Measurements from ENCODE around the gene OR52J3.
"Not testable (repeated sequence)": the region's sequence is repeated elsewhere in the genome, so short reads cannot be mapped to it uniquely, and the experiment has no call there.

Gene OR52J3

DNA sequence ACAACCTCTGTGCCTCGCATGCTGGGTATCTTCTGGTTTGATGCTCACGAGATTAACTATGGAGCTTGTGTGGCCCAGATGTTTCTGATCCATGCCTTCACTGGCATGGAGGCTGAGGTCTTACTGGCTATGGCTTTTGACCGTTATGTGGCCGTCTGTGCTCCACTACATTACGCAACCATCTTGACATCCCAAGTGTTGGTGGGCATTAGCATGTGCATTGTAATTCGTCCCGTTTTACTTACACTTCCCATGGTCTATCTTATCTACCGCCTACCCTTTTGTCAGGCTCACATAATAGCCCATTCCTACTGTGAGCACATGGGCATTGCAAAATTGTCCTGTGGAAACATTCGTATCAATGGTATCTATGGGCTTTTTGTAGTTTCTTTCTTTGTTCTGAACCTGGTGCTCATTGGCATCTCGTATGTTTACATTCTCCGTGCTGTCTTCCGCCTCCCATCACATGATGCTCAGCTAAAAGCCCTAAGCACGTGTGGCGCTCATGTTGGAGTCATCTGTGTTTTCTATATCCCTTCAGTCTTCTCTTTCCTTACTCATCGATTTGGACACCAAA is 516 bp downstream of the OR52J3 start:
- Histone ChIP-seq H3K9ac (ENCODE audit: low read length) (no peak overlapping the region), H3K79me2 (ENCODE audit: low read length) (no peaks in the 10 kb centered on the region), H3K4me1 (ENCODE audit: low read length) (no peaks in the 10 kb centered on the region), H3K4me3 (ENCODE audit: low read length) (no peak overlapping the region), H3K27me3 (ENCODE audit: low read depth, low read length) (no peaks in the 10 kb centered on the region), H3K36me3 (replicated peaks; ENCODE audit: low read depth, low read length) (no peaks in the 10 kb centered on the region), H3K27ac (ENCODE audit: low read length) (no peak overlapping the region), H3K9me3 (ENCODE audit: insufficient read depth, low read length) (no peaks in the 10 kb centered on the region), H2AFZ (ENCODE audit: low read depth, low read length) (no peak overlapping the region), H4K20me1 (ENCODE audit: insufficient read depth, low read length) (no peaks in the 10 kb centered on the region), H3K4me2 (ENCODE audit: low read length) (no peak overlapping the region)
- TF ChIP-seq, protein P1, sequence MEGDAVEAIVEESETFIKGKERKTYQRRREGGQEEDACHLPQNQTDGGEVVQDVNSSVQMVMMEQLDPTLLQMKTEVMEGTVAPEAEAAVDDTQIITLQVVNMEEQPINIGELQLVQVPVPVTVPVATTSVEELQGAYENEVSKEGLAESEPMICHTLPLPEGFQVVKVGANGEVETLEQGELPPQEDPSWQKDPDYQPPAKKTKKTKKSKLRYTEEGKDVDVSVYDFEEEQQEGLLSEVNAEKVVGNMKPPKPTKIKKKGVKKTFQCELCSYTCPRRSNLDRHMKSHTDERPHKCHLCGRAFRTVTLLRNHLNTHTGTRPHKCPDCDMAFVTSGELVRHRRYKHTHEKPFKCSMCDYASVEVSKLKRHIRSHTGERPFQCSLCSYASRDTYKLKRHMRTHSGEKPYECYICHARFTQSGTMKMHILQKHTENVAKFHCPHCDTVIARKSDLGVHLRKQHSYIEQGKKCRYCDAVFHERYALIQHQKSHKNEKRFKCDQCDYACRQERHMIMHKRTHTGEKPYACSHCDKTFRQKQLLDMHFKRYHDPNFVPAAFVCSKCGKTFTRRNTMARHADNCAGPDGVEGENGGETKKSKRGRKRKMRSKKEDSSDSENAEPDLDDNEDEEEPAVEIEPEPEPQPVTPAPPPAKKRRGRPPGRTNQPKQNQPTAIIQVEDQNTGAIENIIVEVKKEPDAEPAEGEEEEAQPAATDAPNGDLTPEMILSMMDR (IDR thresholded peaks at IDR 0.05; ENCODE audit: low read depth, low read length), result no peak
- no peak for TF ChIP-seq EZH2phosphoT487 (IDR thresholded peaks at IDR 0.05; ENCODE audit: low read depth)

DNA sequence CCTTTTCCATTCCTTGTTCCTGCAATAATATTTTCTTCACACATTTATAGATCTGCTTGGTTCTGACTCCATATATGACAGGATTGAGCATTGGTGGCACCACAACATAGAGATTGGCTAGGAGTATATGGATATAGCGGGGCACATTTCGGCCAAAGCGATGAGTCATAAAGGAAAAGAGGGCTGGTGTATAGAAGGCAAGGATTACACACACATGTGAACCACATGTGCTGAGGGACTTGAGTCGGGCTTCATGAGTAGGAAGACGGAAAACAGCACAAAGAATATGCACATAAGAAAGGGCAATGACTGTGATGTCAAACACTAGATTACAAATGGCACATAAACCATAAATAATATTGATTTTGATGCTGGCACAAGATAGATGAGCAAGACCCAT is 12.4 kb downstream of the OR52J3 start:
- not testable (repeated sequence) for H3K36me3 ChIP-seq (replicated peaks; ENCODE audit: low read depth, low read length); H3K4me1 ChIP-seq (ENCODE audit: low read length); H3K27ac ChIP-seq (ENCODE audit: low read length); H4K20me1 ChIP-seq (ENCODE audit: insufficient read depth, low read length); H3K9me3 ChIP-seq (ENCODE audit: insufficient read depth, low read length); H3K27me3 ChIP-seq (ENCODE audit: low read depth, low read length); H3K79me2 ChIP-seq (ENCODE audit: low read length); H3K4me3 ChIP-seq (ENCODE audit: low read length); H3K9ac ChIP-seq (ENCODE audit: low read length); H2AFZ ChIP-seq (ENCODE audit: low read depth, low read length); H3K4me2 ChIP-seq (ENCODE audit: low read length)

DNA sequence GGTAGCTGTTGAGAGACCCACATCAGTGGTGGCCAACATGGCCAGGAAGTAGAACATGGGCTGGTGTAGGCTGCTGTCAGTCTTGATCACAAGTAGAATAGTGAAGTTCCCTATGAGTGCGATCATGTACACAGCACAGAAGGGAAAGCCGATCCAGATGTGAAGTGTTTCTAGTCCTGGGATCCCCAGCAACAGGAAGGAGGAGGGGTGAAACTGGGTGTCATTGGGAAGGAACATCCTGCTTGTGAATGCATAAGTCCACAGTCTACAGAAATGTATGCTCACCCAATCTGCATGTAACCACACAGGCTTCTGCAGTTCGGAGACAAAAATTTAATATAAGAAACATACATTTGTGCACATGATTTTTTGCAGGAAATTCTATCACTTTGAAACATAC is 13.1 kb downstream of the OR52J3 start, which contains the start of gene OR52E2:
TSS of gene OR52E2 (minus strand) at position 237 of the 400 bp plus-strand sequence. CDS start at position 237, 0 bp downstream.
- Histone ChIP-seq H3K9ac (ENCODE audit: low read length) (no peak within 1 kb of the TSS), H4K20me1 (ENCODE audit: insufficient read depth, low read length) (no peaks in the 10 kb centered on the region), H2AFZ (ENCODE audit: low read depth, low read length) (no peak within 1 kb of the TSS), H3K4me3 (ENCODE audit: low read length) (no peak within 1 kb of the TSS), H3K27ac (ENCODE audit: low read length) (no peak within 1 kb of the TSS), H3K27me3 (ENCODE audit: low read depth, low read length) (no peaks in the 10 kb centered on the region), H3K4me2 (ENCODE audit: low read length) (no peak within 1 kb of the TSS), H3K4me1 (ENCODE audit: low read length) (no peaks in the 10 kb centered on the region), H3K79me2 (ENCODE audit: low read length) (no peaks in the 10 kb centered on the region), H3K36me3 (replicated peaks; ENCODE audit: low read depth, low read length) (no peaks in the 10 kb centered on the region), H3K9me3 (ENCODE audit: insufficient read depth, low read length) (no peaks in the 10 kb centered on the region)
- TF ChIP-seq, protein P1 (IDR thresholded peaks at IDR 0.05; ENCODE audit: low read depth, low read length), result no peak
- no peak for TF ChIP-seq EZH2phosphoT487 (IDR thresholded peaks at IDR 0.05; ENCODE audit: low read depth)

DNA sequence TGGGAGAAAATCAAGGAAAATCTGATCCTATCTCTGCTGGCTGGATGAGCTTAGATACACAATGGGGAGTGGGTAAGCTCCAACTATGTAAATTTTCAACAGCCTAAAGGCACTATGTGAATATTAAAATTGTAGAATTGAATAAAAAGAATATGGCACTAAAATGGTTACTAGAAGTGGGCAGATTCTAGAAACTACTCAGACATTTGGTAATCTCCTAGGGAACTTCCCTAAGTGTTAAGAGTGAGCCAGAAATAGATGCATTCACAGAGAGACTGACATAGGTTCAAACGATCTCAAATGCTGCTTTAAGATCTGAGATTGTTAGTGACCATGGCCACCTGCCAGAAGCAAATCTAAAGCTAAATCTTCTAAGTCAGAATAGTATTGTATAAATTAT is 18.7 kb downstream of the OR52J3 start:
- Histone ChIP-seq H3K4me1 (ENCODE audit: low read length) (peaks cover 6% of the 10 kb centered on the region; the same call in 1 of the 2 replicates), H3K4me2 (ENCODE audit: low read length) (no peak overlapping the region), H3K9ac (ENCODE audit: low read length) (no peak overlapping the region), H3K36me3 (replicated peaks; ENCODE audit: low read depth, low read length) (no peaks in the 10 kb centered on the region), H3K27ac (ENCODE audit: low read length) (no peak overlapping the region), H3K27me3 (ENCODE audit: low read depth, low read length) (no peaks in the 10 kb centered on the region), H4K20me1 (ENCODE audit: insufficient read depth, low read length) (no peaks in the 10 kb centered on the region), H3K4me3 (ENCODE audit: low read length) (no peak overlapping the region), H3K9me3 (ENCODE audit: insufficient read depth, low read length) (no peaks in the 10 kb centered on the region), H2AFZ (ENCODE audit: low read depth, low read length) (no peak overlapping the region), H3K79me2 (ENCODE audit: low read length) (no peaks in the 10 kb centered on the region)
- no peak for TF ChIP-seq EZH2phosphoT487 (IDR thresholded peaks at IDR 0.05; ENCODE audit: low read depth)
- TF ChIP-seq, protein P1 (IDR thresholded peaks at IDR 0.05; ENCODE audit: low read depth, low read length), result no peak
